ENCODE results near the gene TTYH3. TPM values are rescaled to one million over a fixed set of nuclear protein-coding genes. Genes with fewer than 3 reads are reported as not detected.
A peak's percentile ranks its signal among the peaks of the same experiment; 100 is the strongest.

The TTYH3 gene
- total RNA-seq, 2 experiments from 2014 or later, result 23.8 to 63.6 TPM

GRCh38 chr7:2710901-2711551, 79.2 kb downstream of the TTYH3 start:
- Histone ChIP-seq H3K4me2 (ENCODE audit: low read length) (peak overlapping the region; percentile 85), H3K27ac (ENCODE audit: low read depth, low read length, poor library complexity, severe bottlenecking) (peak overlapping the region; percentile 81), H3K9me2 (ENCODE audit: insufficient read depth, low read length) (no peaks in the 10 kb centered on the region), H4K20me1 (ENCODE audit: insufficient read depth, low read length) (no peaks in the 10 kb centered on the region), H2AFZ (ENCODE audit: low read length) (peak overlapping the region; percentile 83; the same call in 1 of the 2 replicates), H3K36me3 (ENCODE audit: insufficient read depth, low read length) (no peaks in the 10 kb centered on the region), H3K79me2 (ENCODE audit: insufficient read depth, low read depth, low read length) (no peaks in the 10 kb centered on the region), H3K9me3 (ENCODE audit: low read length) (no peaks in the 10 kb centered on the region), H3K4me1 (ENCODE audit: insufficient read depth, low read length, poor library complexity, severe bottlenecking) (peaks cover 46% of the 10 kb centered on the region), H3K4me3 (ENCODE audit: low read depth, low read length, poor library complexity, severe bottlenecking) (peak overlapping the region; percentile 64)
- TF ChIP-seq CTCF (conservative IDR thresholded peaks at IDR 0.05; ENCODE audit: low read length) (no peak), EZH2phosphoT487 (IDR thresholded peaks at IDR 0.05; ENCODE audit: borderline replicate concordance, low read depth, low read length) (no peak)
- ChIA-PET CTCF (ENCODE audit: unreplicated experiment) (interaction anchor here (0.5 to 1.8 kb wide), 16 partner anchors 8 to 306 kb away, joined by 3 to 13 read pairs (median 4); no protein-coding TSS in a partner anchor), POLR2A (interaction anchor here (0.6 to 4.3 kb wide), 17 partner anchors 8 to 1502 kb away, joined by 3 to 36 read pairs (median 4); partner anchors contain the start of gene IQCE)
- intact Hi-C loops (cut with micrococcal nuclease; ENCODE audit: unreplicated experiment), result loop anchor here (1.0 kb wide), 1 partner anchor 133 kb away; the partner anchor contains the start of gene GNA12
- TSS peak; percentile 51 for BruUV-seq (replicated peaks)
- DNase-seq (ENCODE audit: low spot score), result peak; percentile 80

GRCh38 chr7:2711895-2712675, 80.3 kb downstream of the TTYH3 start:
- H3K4me2 ChIP-seq (ENCODE audit: low read length), result 0 out of 2 replicates have a peak overlapping the region, but pooled peaks have one; percentile 85
- no peak overlapping the region for H2AFZ ChIP-seq (ENCODE audit: low read length)
- ChIA-PET POLR2A (interaction anchor here (0.5 to 4.3 kb wide), 7 partner anchors 11 to 1948 kb away, joined by 3 to 36 read pairs (median 3); no protein-coding TSS in a partner anchor), CTCF (ENCODE audit: unreplicated experiment) (interaction anchor here (1.3 kb wide), 1 partner anchor 68 kb away, joined by 5 read pairs; no protein-coding TSS in a partner anchor)
- intact Hi-C loops (cut with micrococcal nuclease; ENCODE audit: unreplicated experiment), result no loop called here
- H4K20me1 ChIP-seq (ENCODE audit: insufficient read depth, low read length), result no peaks in the 10 kb centered on the region
- no peaks in the 10 kb centered on the region for H3K79me2 ChIP-seq (ENCODE audit: insufficient read depth, low read depth, low read length)
- no peaks in the 10 kb centered on the region for H3K9me2 ChIP-seq (ENCODE audit: insufficient read depth, low read length)
- TF ChIP-seq EZH2phosphoT487 (IDR thresholded peaks at IDR 0.05; ENCODE audit: borderline replicate concordance, low read depth, low read length) (no peak), CTCF (conservative IDR thresholded peaks at IDR 0.05; ENCODE audit: low read length) (no peak)
- peaks cover 53% of the 10 kb centered on the region for H3K4me1 ChIP-seq (ENCODE audit: insufficient read depth, low read length, poor library complexity, severe bottlenecking)
- no peaks in the 10 kb centered on the region for H3K36me3 ChIP-seq (ENCODE audit: insufficient read depth, low read length)
- DNase-seq (ENCODE audit: low spot score), result no peak
- H3K4me3 ChIP-seq (ENCODE audit: low read depth, low read length, poor library complexity, severe bottlenecking), result no peak overlapping the region
- BruUV-seq (replicated peaks), result no TSS peak
- H3K9me3 ChIP-seq (ENCODE audit: low read length), result no peaks in the 10 kb centered on the region
- no peak overlapping the region for H3K27ac ChIP-seq (ENCODE audit: low read depth, low read length, poor library complexity, severe bottlenecking)

Data from OCI-LY7 (cell line).